Tibial nerve (tissue), 4 donors: ENCODE data around the gene RAB26. TPM values are rescaled to one million over a fixed set of nuclear protein-coding genes. Genes with fewer than 3 reads are reported as not detected.

Experiments used
- DNase-seq, 2 donors: peaks; one replicate each; pipeline ENCODE4 v3.0.0-alpha.2; 2019; ENCODE audit warnings: low spot score in 2 of 2
- H3K27ac ChIP-seq, 4 donors: fragments of 200-600 bp; sonication (generic) in 3 of 4; one replicate each; pipeline ENCODE4 v1.5.1; 2017 to 2019; ENCODE audit warnings: mild to moderate bottlenecking in 1 of 4
- H3K27me3 ChIP-seq, 2 donors: fragments of 200-600 bp; sonication (generic) in 1 of 2; one replicate each; pipeline versions ENCODE4 v1.5.1 to v1.6.0; 2017 to 2019
- H3K36me3 ChIP-seq, 3 donors: fragments of 200-600 bp; sonication (generic); one replicate each; pipeline ENCODE4 v1.5.1; 2018 to 2019
- H3K4me1 ChIP-seq, 4 donors: fragments of 200-600 bp; sonication (generic) in 3 of 4; one replicate each; pipeline ENCODE4 v1.5.1; 2017 to 2019
- H3K4me3 ChIP-seq, 4 donors: fragments of 200-600 bp; sonication (generic) in 3 of 4; one replicate each; pipeline ENCODE4 v1.5.1; 2017 to 2019; ENCODE audit warnings: mild to moderate bottlenecking in 1 of 4, moderate library complexity in 1 of 4
- H3K9me3 ChIP-seq, 4 donors: fragments of 200-600 bp; sonication (generic) in 3 of 4; one replicate each; pipeline ENCODE4 v1.5.1; 2017 to 2019
- CTCF ChIP-seq, 5 experiments: fragments of 200-600 bp in 3 of 5; fragments of 450-650 bp in 2 of 5; sonication (generic) in 3 of 5; IDR thresholded peaks; one replicate each; pipeline ENCODE4 v1.5.1; 2016 to 2019; ENCODE audit warnings: antibody characterized with exemption in 5 of 5, mild to moderate bottlenecking in 3 of 5, moderate library complexity in 2 of 5
- EP300 ChIP-seq, 2 donors: sonication (generic); formaldehyde crosslinking; IDR thresholded peaks; one replicate each; pipeline ENCODE4 v1.6.1; 2017; ENCODE audit warnings: antibody characterized with exemption in 2 of 2, mild to moderate bottlenecking in 1 of 2
- POLR2A ChIP-seq, 2 donors: fragments of 450-650 bp; IDR thresholded peaks; one replicate each; pipeline ENCODE4 v1.6.1; 2017; ENCODE audit warnings: antibody characterized with exemption in 2 of 2, mild to moderate bottlenecking in 2 of 2, moderate library complexity in 2 of 2
- WGBS, 2 donors: methylation state at CpG; one replicate each; pipeline ENCODE4 v1.1.5; 2018; 5-methylcytosine and 5-hydroxymethylcytosine counted together
- total RNA-seq, 4 donors: library from RNA; depleted of rRNA; stranded (reverse); fragments of >200 nt; gene quantifications; one replicate each; pipeline ENCODE4 v1.1.0, GENCODE V29; 2016

RAB26 gene
- total RNA-seq, 4 donors from 2014 or later = not detected

GRCh38 chr16:2195322-2196161 lies 47.1 kb downstream of the RAB26 start:
- Histone ChIP-seq H3K27ac (peak overlapping the region in 1 of 4 donors; percentile 4), H3K9me3 (no peaks in the 10 kb centered on the region), H3K27me3 (peaks cover 0 to 46% of the 10 kb centered on the region in 2 donors), H3K4me1 (peaks cover 0 to 37% (median 13%) of the 10 kb centered on the region in 4 donors), H3K36me3 (no peaks in the 10 kb centered on the region), H3K4me3 (peak overlapping the region in 2 of 4 donors; percentile 17 to 55)
- WGBS, 2 donors = 11 to 16% methylated on average over 20 to 34 of the region's 49 CpGs
- TF ChIP-seq EP300 (IDR thresholded peaks at IDR 0.05) = no peak
- TF ChIP-seq POLR2A (IDR thresholded peaks at IDR 0.05) = no peak
- no peak for TF ChIP-seq CTCF (IDR thresholded peaks at IDR 0.05)
- no peak for DNase-seq

- peaks cover 0 to 29% (median 9%) of the 10 kb centered on the region in 4 donors for H3K4me1 ChIP-seq
- peak within 1 kb of the TSS in 3 of 4 donors; percentile 15 to 55 (median 17) for H3K4me3 ChIP-seq
- H3K27me3 ChIP-seq = peaks cover 0 to 46% of the 10 kb centered on the region in 2 donors
- no peak for TF ChIP-seq EP300 (IDR thresholded peaks at IDR 0.05)
- no peak for TF ChIP-seq POLR2A (IDR thresholded peaks at IDR 0.05)
- TF ChIP-seq CTCF (IDR thresholded peaks at IDR 0.05) = no peak
- 5% methylated on average over 15 of the region's 129 CpGs; no CpG with 5 or more reads in 1 of the 2 donors for WGBS, 2 donors
- no peaks in the 10 kb centered on the region for H3K9me3 ChIP-seq
- no peaks in the 10 kb centered on the region for H3K36me3 ChIP-seq
- H3K27ac ChIP-seq = peak within 1 kb of the TSS in 1 of 4 donors; percentile 4
- DNase-seq = no peak
Observed at GRCh38 chr16:2196162-2196980, 47.9 kb downstream of the RAB26 start, which contains the start of gene CASKIN1. CASKIN1 (minus strand) TSS chr16:2196605; CDS start chr16:2196432, 173 bp downstream.

DNA sequence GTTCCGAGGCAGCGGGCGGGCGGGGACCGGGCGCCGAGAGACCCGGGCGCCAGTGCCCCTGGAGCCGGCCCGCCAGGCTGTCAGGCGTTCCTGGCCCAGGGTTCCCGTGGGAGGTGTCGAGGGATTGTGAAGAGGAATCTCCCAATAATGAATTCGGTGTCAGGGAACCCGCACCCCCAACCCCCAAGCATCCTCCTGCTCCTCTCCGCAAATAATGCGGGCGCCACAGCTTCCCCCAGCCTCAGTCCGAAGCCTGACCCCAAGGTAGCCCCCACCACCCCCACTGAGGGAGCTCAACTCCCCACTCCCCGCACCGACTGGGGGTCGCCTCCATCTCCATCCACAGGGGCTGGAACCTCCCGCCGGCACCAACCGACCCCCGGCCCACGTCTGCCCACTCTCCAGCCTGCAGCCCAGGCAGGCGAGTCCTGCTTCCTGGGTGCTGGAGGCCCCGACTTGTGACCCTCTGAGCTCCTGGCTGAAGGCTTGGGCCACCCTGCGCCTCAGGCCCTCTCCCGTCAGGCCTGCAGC lies 48.6 kb downstream of the RAB26 start:
- H3K4me3 ChIP-seq = peak overlapping the region in 1 of 4 donors; percentile 55
- H3K27me3 ChIP-seq = peaks cover 0 to 46% of the 10 kb centered on the region in 2 donors
- 40 to 50% methylated on average over 13 to 18 of the region's 32 CpGs for WGBS, 2 donors
- peaks cover 0 to 25% (median 8%) of the 10 kb centered on the region in 4 donors for H3K4me1 ChIP-seq
- H3K9me3 ChIP-seq = no peaks in the 10 kb centered on the region
- DNase-seq = no peak
- no peaks in the 10 kb centered on the region for H3K36me3 ChIP-seq
- no peak overlapping the region for H3K27ac ChIP-seq
- TF ChIP-seq EP300 (IDR thresholded peaks at IDR 0.05) (no peak), POLR2A (IDR thresholded peaks at IDR 0.05) (no peak), CTCF (IDR thresholded peaks at IDR 0.05) (no peak)

DNA sequence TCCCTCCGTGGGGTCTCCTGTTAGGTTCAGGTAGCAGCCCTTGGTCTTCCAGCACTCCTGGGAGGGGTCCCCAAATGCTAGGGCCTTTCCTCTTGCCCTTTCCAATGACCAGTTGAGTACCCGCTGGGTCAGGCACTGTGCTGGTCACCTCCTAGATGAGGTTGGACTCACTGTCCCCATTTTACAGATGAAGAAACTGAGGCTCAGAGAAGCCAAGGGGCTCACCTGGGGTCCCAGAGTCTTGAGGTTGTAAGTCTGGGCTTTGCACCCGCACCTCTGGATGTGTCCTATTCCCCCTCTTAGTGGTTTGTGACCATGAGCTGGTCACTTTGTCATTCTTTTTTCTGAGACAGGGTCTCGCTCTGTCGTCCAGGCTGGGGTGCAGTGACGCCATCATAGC lies 49.3 kb downstream of the RAB26 start:
- 71 to 81% methylated on average over 6 of the region's 6 CpGs for WGBS, 2 donors
- Histone ChIP-seq H3K27me3 (peaks cover 0 to 46% of the 10 kb centered on the region in 2 donors), H3K27ac (no peak overlapping the region)

More for the DNA sequence above, 49.3 kb downstream of the RAB26 start:
- DNase-seq = no peak
- H3K36me3 ChIP-seq = no peaks in the 10 kb centered on the region
- no peaks in the 10 kb centered on the region for H3K9me3 ChIP-seq
- TF ChIP-seq POLR2A (IDR thresholded peaks at IDR 0.05) = no peak
- no peak for TF ChIP-seq CTCF (IDR thresholded peaks at IDR 0.05)
- TF ChIP-seq EP300 (IDR thresholded peaks at IDR 0.05) = no peak
- no peak overlapping the region for H3K4me3 ChIP-seq
- peaks cover 0 to 25% (median 8%) of the 10 kb centered on the region in 4 donors for H3K4me1 ChIP-seq
